ENCODE data around the gene IL12RB1.

DNA sequence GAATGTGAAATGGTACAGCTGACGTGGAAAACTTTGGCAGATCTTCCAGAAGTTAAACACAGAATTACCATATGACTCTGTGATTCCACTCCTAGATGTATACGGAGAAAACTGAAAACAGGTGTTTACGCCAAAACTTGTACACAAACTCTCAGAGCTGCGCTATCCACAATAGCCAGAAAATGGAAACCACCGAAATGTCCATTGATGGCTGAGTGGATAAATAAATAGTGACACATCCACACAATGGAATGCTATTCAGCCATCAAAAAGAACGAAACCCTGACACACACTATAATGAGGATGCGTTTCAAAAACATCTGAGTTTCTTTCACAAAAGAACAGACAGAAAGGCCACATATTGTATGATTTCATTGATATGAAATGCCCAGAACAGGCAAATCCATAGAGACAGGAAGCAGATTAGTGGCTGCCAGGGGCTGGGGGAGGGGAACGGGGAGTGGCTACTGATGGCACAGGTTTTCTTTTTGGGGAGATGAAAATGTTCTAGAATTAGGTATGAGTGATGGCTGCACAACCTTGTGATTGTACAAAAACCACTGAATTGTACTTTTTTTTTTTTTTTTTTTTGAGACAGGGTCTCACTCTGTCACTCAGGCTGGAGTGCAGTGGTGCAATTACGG, 33.0 kb downstream of the IL12RB1 start:
- TF ChIP-seq, protein P1, sequence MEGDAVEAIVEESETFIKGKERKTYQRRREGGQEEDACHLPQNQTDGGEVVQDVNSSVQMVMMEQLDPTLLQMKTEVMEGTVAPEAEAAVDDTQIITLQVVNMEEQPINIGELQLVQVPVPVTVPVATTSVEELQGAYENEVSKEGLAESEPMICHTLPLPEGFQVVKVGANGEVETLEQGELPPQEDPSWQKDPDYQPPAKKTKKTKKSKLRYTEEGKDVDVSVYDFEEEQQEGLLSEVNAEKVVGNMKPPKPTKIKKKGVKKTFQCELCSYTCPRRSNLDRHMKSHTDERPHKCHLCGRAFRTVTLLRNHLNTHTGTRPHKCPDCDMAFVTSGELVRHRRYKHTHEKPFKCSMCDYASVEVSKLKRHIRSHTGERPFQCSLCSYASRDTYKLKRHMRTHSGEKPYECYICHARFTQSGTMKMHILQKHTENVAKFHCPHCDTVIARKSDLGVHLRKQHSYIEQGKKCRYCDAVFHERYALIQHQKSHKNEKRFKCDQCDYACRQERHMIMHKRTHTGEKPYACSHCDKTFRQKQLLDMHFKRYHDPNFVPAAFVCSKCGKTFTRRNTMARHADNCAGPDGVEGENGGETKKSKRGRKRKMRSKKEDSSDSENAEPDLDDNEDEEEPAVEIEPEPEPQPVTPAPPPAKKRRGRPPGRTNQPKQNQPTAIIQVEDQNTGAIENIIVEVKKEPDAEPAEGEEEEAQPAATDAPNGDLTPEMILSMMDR (IDR thresholded peaks at IDR 0.05; ENCODE audit: poor library complexity), result no peak
- no peak for TF ChIP-seq EZH2 (IDR thresholded peaks at IDR 0.05; ENCODE audit: borderline replicate concordance)

Measured in hepatocyte (in vitro differentiated cells).